ENCODE data around the gene RHOD.

- TF ChIP-seq POLR2A (IDR thresholded peaks at IDR 0.05): no peak
- TF ChIP-seq CTCF (IDR thresholded peaks at IDR 0.05 in 8 of 11, conservative IDR thresholded peaks at IDR 0.05 in 3 of 11): no peak
- TF ChIP-seq POLR2AphosphoS5 (IDR thresholded peaks at IDR 0.05): peak in 2 of 3 donors; percentile 36 to 50
These were observed 61.1 kb downstream of the RHOD start for GRCh38 chr11:67117672-67118180.

Data from spleen (tissue), 7 donors.